B cell (primary cell): ENCODE data around the gene C6orf89. TPM values are rescaled to one million over a fixed set of nuclear protein-coding genes. Genes with fewer than 3 reads are reported as not detected.

Experiments
- ATAC-seq: fragments of 200-7000 bp; cut with Tn5 transposase; one replicate; pipeline ENCODE4 v1.10.0; 2021; ENCODE audit warnings: low read depth, mild to moderate bottlenecking, moderate number of reproducible peaks, moderate library complexity
- CTCF ChIA-PET: fragments of 350-600 bp; sonication (Branson Sonifier 250); formaldehyde crosslinking; loops from one replicate; lab custom pipeline; 2021; ENCODE audit warnings: antibody characterized with exemption, inconsistent platforms; lab: Charles Lee
- POLR2A ChIA-PET: fragments of 350-600 bp; sonication (Branson Sonifier 250); formaldehyde crosslinking; loops from one replicate; lab custom pipeline; 2021; ENCODE audit warnings: antibody characterized with exemption; lab: Charles Lee
- DNase-seq: peaks from one replicate; pipeline ENCODE4 v3.0.0; 2013
- H2AFZ ChIP-seq: 2 replicates; pipeline ENCODE4 v1.6.1; 2012; ENCODE audit warnings: mild to moderate bottlenecking, low read depth, low read length; ENCODE audit not compliant: insufficient read depth, poor library complexity, severe bottlenecking
- H3K27ac ChIP-seq, 2 donors: 1 replicate in 1 of 2; 2 replicates in 1 of 2; pipeline ENCODE4 v1.5.1; 2012 to 2013; ENCODE audit warnings: low read length in 2 of 2, mild to moderate bottlenecking in 2 of 2, moderate library complexity in 1 of 2
- H3K27me3 ChIP-seq, 4 experiments: fragments of 200-600 bp in 1 of 4; sonication (generic) in 1 of 4; replicated peaks in 1 of 4; 1 replicate in 2 of 4; 2 replicates in 2 of 4; pipeline versions ENCODE4 v1.6.1 to v1.7.0; 2013 to 2016; ENCODE audit warnings: low read length in 3 of 4, mild to moderate bottlenecking in 2 of 4, mixed read lengths in 1 of 4, moderate library complexity in 1 of 4; ENCODE audit not compliant: insufficient read depth in 4 of 4, control insufficient read depth in 3 of 4; ENCODE audit errors: control extremely low read depth in 1 of 4
- H3K36me3 ChIP-seq, 2 experiments: replicated peaks in 1 of 2; 1 replicate in 1 of 2; 2 replicates in 1 of 2; pipeline versions ENCODE4 v1.6.1 to v1.7.1; 2013; ENCODE audit warnings: low read length in 1 of 2; ENCODE audit not compliant: insufficient read depth in 2 of 2, control insufficient read depth in 1 of 2; ENCODE audit errors: control extremely low read depth in 1 of 2, extremely low read depth in 1 of 2
- H3K4me1 ChIP-seq, 2 donors: fragments of 200-600 bp in 1 of 2; sonication (generic) in 1 of 2; 1 replicate in 1 of 2; 2 replicates in 1 of 2; pipeline versions ENCODE4 v1.5.1 to v1.6.1; 2013 to 2017; ENCODE audit warnings: low read length in 2 of 2; ENCODE audit not compliant: control insufficient read depth in 2 of 2, insufficient read depth in 2 of 2
- H3K4me2 ChIP-seq: replicated peaks from 2 replicates; pipeline ENCODE3; 2012; ENCODE audit warnings: mild to moderate bottlenecking, low read depth, low read length; ENCODE audit not compliant: poor library complexity, severe bottlenecking
- H3K4me3 ChIP-seq, 5 experiments: fragments of 200-600 bp in 1 of 5; sonication (generic) in 1 of 5; 1 replicate in 3 of 5; 2 replicates in 2 of 5; pipeline versions ENCODE4 v1.5.1 to v1.7.0; 2011 to 2016; ENCODE audit warnings: low read length in 4 of 5, mild to moderate bottlenecking in 4 of 5, low read depth in 2 of 5, control low read depth in 1 of 5, moderate library complexity in 1 of 5; ENCODE audit not compliant: insufficient read depth in 1 of 5; ENCODE audit errors: control extremely low read depth in 1 of 5, extremely low read depth in 1 of 5
- H3K79me2 ChIP-seq: fragments of 200-600 bp; sonication (generic); one replicate; pipeline ENCODE4 v1.6.0; 2016; ENCODE audit warnings: low read length; ENCODE audit not compliant: control insufficient read depth, insufficient read depth
- H3K9ac ChIP-seq: fragments of 200-600 bp; sonication (generic); 2 replicates; pipeline ENCODE4 v1.6.1; 2017; ENCODE audit warnings: mild to moderate bottlenecking, low read length, moderate library complexity
- H3K9me3 ChIP-seq, 3 donors: one replicate each; pipeline versions ENCODE4 v1.6.1 to v1.7.1; 2013; ENCODE audit warnings: low read length in 2 of 3; ENCODE audit not compliant: control insufficient read depth in 2 of 3, insufficient read depth in 1 of 3; ENCODE audit errors: control extremely low read depth in 1 of 3
- H4K20me1 ChIP-seq: 2 replicates; pipeline ENCODE4 v1.6.0; 2012; ENCODE audit warnings: mild to moderate bottlenecking, low read length; ENCODE audit not compliant: insufficient read depth, control insufficient read depth, poor library complexity, severe bottlenecking
- H3K27ac Mint-ChIP-seq: one replicate; pipeline ENCODE4 v1.8.0; 2021; ENCODE audit warnings: mixed read lengths
- H3K27me3 Mint-ChIP-seq: one replicate; pipeline ENCODE4 v1.8.0; 2021; ENCODE audit warnings: mixed read lengths
- H3K4me1 Mint-ChIP-seq: one replicate; pipeline ENCODE4 v1.8.0; 2021; ENCODE audit warnings: mixed read lengths
- H3K4me3 Mint-ChIP-seq: one replicate; pipeline ENCODE4 v1.8.0; 2021; ENCODE audit warnings: mixed read lengths
- H3K9me3 Mint-ChIP-seq: one replicate; pipeline ENCODE4 v1.8.0; 2022; ENCODE audit warnings: mixed read lengths; ENCODE audit not compliant: insufficient read depth
- CTCF ChIP-seq: fragments of 200-600 bp; IDR thresholded peaks from one replicate; pipeline ENCODE4 v1.8.0; 2022; ENCODE audit warnings: antibody characterized with exemption, mild to moderate bottlenecking
- EZH2 ChIP-seq: IDR thresholded peaks from 2 replicates; pipeline ENCODE4 v1.6.1; 2012; ENCODE audit warnings: borderline replicate concordance, low read depth, mild to moderate bottlenecking, moderate library complexity, low read length; ENCODE audit not compliant: insufficient read depth, poor library complexity, severe bottlenecking
- WGBS: methylation state at CpG from one replicate; pipeline ENCODE4 v1.1.5; 2013; ENCODE audit warnings: missing lambda C conversion rate; ENCODE audit not compliant: insufficient coverage; 5-methylcytosine and 5-hydroxymethylcytosine counted together
- intact Hi-C: fragments of 100-400 bp; cut with micrococcal nuclease; formaldehyde crosslinking; loops from one replicate; pipeline ENCODE4 v1.10.0; 2022
- polyA plus RNA-seq: library from polyadenylated mRNA; depleted of rRNA; stranded (reverse); fragments of >200 nt; gene quantifications from 2 replicates; pipeline ENCODE4 v1.2.3, GENCODE V29; 2012
- total RNA-seq, 2 donors: library from RNA; stranded (reverse); fragments of 120-200 nt in 1 of 2; gene quantifications; 1 replicate in 1 of 2; 2 replicates in 1 of 2; pipeline versions ENCODE4 v1.2.3 to v1.2.4, GENCODE V29; 2013 to 2022

Gene C6orf89
- total and polyA plus RNA-seq, 2 donors (not counting 1 experiment from before 2014, with no cell fraction given): 13.0 to 35.3 TPM

- Histone ChIP-seq H3K36me3 (peaks cover 0 to 85% of the 10 kb centered on the region in 2 experiments), H3K4me1 (no peaks in the 10 kb centered on the region), H3K27me3 (no peaks in the 10 kb centered on the region), H2AFZ (no peak overlapping the region), H3K4me3 (no peak overlapping the region), H4K20me1 (no peaks in the 10 kb centered on the region), H3K9me3 (no peaks in the 10 kb centered on the region), H3K9ac (no peak overlapping the region), H3K79me2 (no peaks in the 10 kb centered on the region), H3K27ac (no peak overlapping the region), H3K4me2 (no peak overlapping the region)
- ATAC-seq (no peak), DNase-seq (no peak)
- Mint-ChIP-seq H3K4me1 (no peaks in the 10 kb centered on the region), H3K27me3 (no peaks in the 10 kb centered on the region), H3K9me3 (no peaks in the 10 kb centered on the region), H3K4me3 (no peak overlapping the region), H3K27ac (no peak overlapping the region)
- CTCF ChIA-PET: interaction anchor here (0.9 kb wide), 1 partner anchor 99 kb away, joined by 3 read pairs; no protein-coding TSS in a partner anchor
- 100% methylated on average over 3 of the region's 4 CpGs for WGBS
- TF ChIP-seq CTCF (no peak), EZH2 (no peak)
- intact Hi-C loops: no loop called here
- POLR2A ChIA-PET: no interaction called here
Observed at GRCh38 chr6:36920049-36920448, 34.3 kb downstream of the C6orf89 start.

- no CpG with 5 or more reads among the region's 5 CpGs for WGBS
- CTCF ChIA-PET: interaction anchor here (0.9 kb wide), 1 partner anchor 98 kb away, joined by 3 read pairs; no protein-coding TSS in a partner anchor
Observed at GRCh38 chr6:36920546-36920945, 34.8 kb downstream of the C6orf89 start.

More at GRCh38 chr6:36920546-36920945, 34.8 kb downstream of the C6orf89 start:
- no peaks in the 10 kb centered on the region for H3K79me2 ChIP-seq
- DNase-seq: no peak
- POLR2A ChIA-PET: interaction anchor here (0.6 kb wide), 1 partner anchor 1147 kb away, joined by 3 read pairs; no protein-coding TSS in a partner anchor
- no peak overlapping the region for H3K4me2 ChIP-seq
- Mint-ChIP-seq H3K4me1 (no peaks in the 10 kb centered on the region), H3K27me3 (no peaks in the 10 kb centered on the region), H3K4me3 (no peak overlapping the region), H3K9me3 (no peaks in the 10 kb centered on the region), H3K27ac (no peak overlapping the region)
- no peaks in the 10 kb centered on the region for H3K4me1 ChIP-seq
- intact Hi-C loops: no loop called here
- H4K20me1 ChIP-seq: no peaks in the 10 kb centered on the region
- H2AFZ ChIP-seq: no peak overlapping the region
- no peak overlapping the region for H3K27ac ChIP-seq
- no peaks in the 10 kb centered on the region for H3K27me3 ChIP-seq
- peaks cover 0 to 85% of the 10 kb centered on the region in 2 experiments for H3K36me3 ChIP-seq
- TF ChIP-seq CTCF (no peak), EZH2 (no peak)
- H3K9ac ChIP-seq: no peak overlapping the region
- no peak for ATAC-seq
- no peak overlapping the region for H3K4me3 ChIP-seq
- H3K9me3 ChIP-seq: no peaks in the 10 kb centered on the region
